Kidney (tissue), 14 donors: ENCODE data around the gene PPP1R26. TPM values are rescaled to one million over a fixed set of nuclear protein-coding genes. Genes with fewer than 3 reads are reported as not detected.
"Not testable (repeated sequence)": the region's sequence is repeated elsewhere in the genome, so short reads cannot be mapped to it uniquely, and the experiment has no call there.

Experiments used
- DNase-seq, 5 donors: peaks; one replicate each; pipeline ENCODE4 v3.0.0-alpha.2; 2013 to 2020
- FAIRE-seq: peaks from 2 replicates; lab custom pipeline; 2012; peaks lifted over from hg19 to GRCh38; lab: Jason Lieb, UNC
- H3K27ac ChIP-seq, 2 donors: one replicate each; pipeline ENCODE4 v1.7.0; 2013; ENCODE audit warnings: low read depth in 2 of 2, low read length in 2 of 2, inconsistent platforms in 1 of 2
- H3K27me3 ChIP-seq: one replicate; pipeline ENCODE4 v1.7.1; 2013; ENCODE audit warnings: low read length, inconsistent platforms; ENCODE audit not compliant: control insufficient read depth, insufficient read depth
- H3K36me3 ChIP-seq, 3 donors: one replicate each; pipeline versions ENCODE4 v1.7.0 to v1.7.1; 2013; ENCODE audit warnings: low read length in 3 of 3, control low read depth in 1 of 3, inconsistent platforms in 1 of 3; ENCODE audit not compliant: insufficient read depth in 3 of 3, control insufficient read depth in 2 of 3
- H3K4me1 ChIP-seq, 3 donors: one replicate each; pipeline versions ENCODE4 v1.7.0 to v1.7.1; 2013; ENCODE audit warnings: low read length in 3 of 3, inconsistent platforms in 1 of 3, low read depth in 1 of 3; ENCODE audit not compliant: control insufficient read depth in 2 of 3, insufficient read depth in 2 of 3
- H3K4me3 ChIP-seq, 3 donors: one replicate each; pipeline versions ENCODE4 v1.7.0 to v1.8.1; 2013; ENCODE audit warnings: low read length in 3 of 3, control low read depth in 1 of 3, inconsistent platforms in 1 of 3
- H3K9ac ChIP-seq, 3 donors: one replicate each; pipeline versions ENCODE4 v1.7.0 to v1.7.1; 2013; ENCODE audit warnings: low read length in 3 of 3, control low read depth in 1 of 3, inconsistent platforms in 1 of 3
- H3K9me3 ChIP-seq, 3 donors: one replicate each; pipeline versions ENCODE4 v1.7.0 to v1.7.1; 2013; ENCODE audit warnings: low read length in 3 of 3, control low read depth in 1 of 3, inconsistent platforms in 1 of 3; ENCODE audit not compliant: control insufficient read depth in 2 of 3, insufficient read depth in 1 of 3
- CTCF ChIP-seq: IDR thresholded peaks from 3 replicates; pipeline ENCODE4 v1.5.1; 2012; ENCODE audit warnings: mild to moderate bottlenecking, moderate library complexity, borderline replicate concordance; ENCODE audit not compliant: insufficient read depth; ENCODE audit errors: extremely low read depth
- intact Hi-C: fragments of 100-400 bp; cut with DNase I; formaldehyde crosslinking; loops from one replicate; pipeline ENCODE4 v1.11.1; 2022
- polyA plus RNA-seq: library from polyadenylated mRNA; stranded (reverse); fragments of 350-450 nt; fragmentation: Illumina TruSeq; extraction: RNeasy Lipid Tissue Mini Kit (QIAGEN cat#74804); gene quantifications from one replicate; pipeline ENCODE4 v1.2.3, GENCODE V29; 2014; ENCODE audit warnings: low read depth, low replicate concordance; ENCODE audit not compliant: insufficient read depth
- total RNA-seq: library from RNA; stranded (reverse); fragmentation: NEBNext Ultra II Directional; extraction: Animal tissue kit (Norgen Biotek cat#: 25700); gene quantifications from one replicate; pipeline ENCODE4 v1.2.1, GENCODE V29; 2021
- donor health status: control.
- donor health status: control.
- donor health status: control.
- donor health status: control.
- donor health status: control.
- donor health status: DM: yes; HTN: yes; CAD: no.
- donor health status: Normal renal cell carcinoma (clear cell type).

The PPP1R26 gene
- total and polyA plus RNA-seq, 2 donors from 2014 or later, result 10.2 to 22.0 TPM

- Histone ChIP-seq H3K9ac (no peak overlapping the region), H3K9me3 (peaks cover 0 to 4% (median 0%) of the 10 kb centered on the region in 3 donors), H3K4me3 (no peak overlapping the region), H3K4me1 (no peaks in the 10 kb centered on the region), H3K27ac (no peak overlapping the region), H3K27me3 (no peaks in the 10 kb centered on the region), H3K36me3 (no peaks in the 10 kb centered on the region)
- no peak for FAIRE-seq
- intact Hi-C loops, result no loop called here
- TF ChIP-seq CTCF, result no peak
- no peak for DNase-seq
Observed at GRCh38 chr9:135456436-135457104, 23.0 kb upstream of the PPP1R26 start.

- intact Hi-C loops, H3K9ac ChIP-seq, FAIRE-seq, H3K27me3 ChIP-seq, H3K9me3 ChIP-seq, H3K36me3 ChIP-seq, H3K4me3 ChIP-seq, H3K27ac ChIP-seq, DNase-seq, H3K4me1 ChIP-seq: not testable (repeated sequence)
Observed at GRCh38 chr9:135458478-135458877, 21.1 kb upstream of the PPP1R26 start.

GRCh38 chr9:135461936-135462335 lies 17.6 kb upstream of the PPP1R26 start:
- Histone ChIP-seq H3K36me3 (no peaks in the 10 kb centered on the region), H3K9ac (no peak overlapping the region), H3K27ac (no peak overlapping the region), H3K4me1 (no peaks in the 10 kb centered on the region), H3K27me3 (no peaks in the 10 kb centered on the region), H3K9me3 (no peaks in the 10 kb centered on the region), H3K4me3 (no peak overlapping the region)
- DNase-seq (no peak), FAIRE-seq (no peak)
- TF ChIP-seq CTCF, result no peak
- intact Hi-C loops, result no loop called here

GRCh38 chr9:135463140-135463539 lies 16.4 kb upstream of the PPP1R26 start:
- Histone ChIP-seq H3K9ac (no peak overlapping the region), H3K4me1 (no peaks in the 10 kb centered on the region), H3K4me3 (no peak overlapping the region), H3K36me3 (no peaks in the 10 kb centered on the region), H3K27me3 (no peaks in the 10 kb centered on the region), H3K27ac (no peak overlapping the region), H3K9me3 (no peaks in the 10 kb centered on the region)
- intact Hi-C loops, result no loop called here
- TF ChIP-seq CTCF, result no peak
- DNase-seq (no peak), FAIRE-seq (no peak)
